GM21723 (cell line): ENCODE measurements around the gene MPST.
"Not testable (repeated sequence)": the region's sequence is repeated elsewhere in the genome, so short reads cannot be mapped to it uniquely, and the experiment has no call there.

Experiments
- ATAC-seq: cut with Tn5 transposase; IDR thresholded peaks from one replicate; pipeline ENCODE4 v1.9.1; 2021; ENCODE audit warnings: mild to moderate bottlenecking, moderate library complexity; ENCODE audit not compliant: unreplicated experiment

The MPST gene

DNA sequence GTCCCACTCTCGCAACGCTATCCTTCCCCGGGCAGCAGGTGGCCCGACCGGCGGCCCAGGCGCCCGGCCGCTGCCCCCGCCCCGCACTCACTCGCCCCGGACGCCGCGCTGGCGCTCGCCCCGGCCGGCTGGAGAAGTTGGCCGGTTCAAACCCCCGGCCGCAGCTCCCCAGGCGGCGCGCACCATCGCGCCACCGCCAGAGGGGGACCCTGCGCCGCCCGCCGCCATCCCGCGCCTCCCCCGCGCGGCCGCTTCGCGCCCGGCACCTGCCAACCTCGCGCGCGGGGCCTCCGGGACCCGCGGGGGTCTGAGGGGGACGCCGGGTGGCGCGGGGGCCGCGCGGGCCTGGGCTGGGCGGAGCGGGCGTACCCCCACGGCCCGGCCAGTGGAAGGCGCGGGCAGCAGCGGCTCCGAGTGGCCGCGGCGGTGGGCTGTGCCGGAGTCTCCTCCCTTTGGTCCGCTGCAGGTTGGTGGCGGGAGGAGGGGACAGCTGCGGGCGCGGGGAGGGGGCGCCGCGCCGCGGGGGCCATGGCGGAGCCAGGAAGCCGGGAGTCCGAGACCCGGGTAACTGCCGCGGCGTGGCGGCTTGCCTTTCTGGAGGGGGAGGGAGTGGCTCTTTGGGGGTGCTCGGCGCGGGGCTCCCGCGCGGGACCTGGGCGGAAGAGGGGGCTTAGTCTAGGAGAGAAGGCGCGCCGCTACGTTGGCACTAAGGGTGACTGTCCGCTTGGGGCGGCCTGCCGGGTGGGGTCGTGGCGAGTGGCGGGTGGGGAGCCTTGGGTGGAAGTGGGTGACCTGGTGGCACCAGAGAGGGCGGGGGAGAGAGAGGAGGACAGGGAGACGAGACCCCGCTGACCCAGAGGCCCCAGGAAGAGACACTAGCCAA, at the start of gene MPST, which contains the start of gene TST:
MPST (plus strand) TSS at position 434 of the 883 bp plus-strand sequence; CDS start at position 529, 95 bp downstream.
TST (minus strand) TSS at position 139 of the 883 bp plus-strand sequence. CDS start 715 bp downstream, outside the sequence.
- ATAC-seq = peak; percentile 62

- no peak for ATAC-seq
These were observed 48.0 kb upstream of the MPST start for GRCh38 chr22:36971341-36972125.

DNA sequence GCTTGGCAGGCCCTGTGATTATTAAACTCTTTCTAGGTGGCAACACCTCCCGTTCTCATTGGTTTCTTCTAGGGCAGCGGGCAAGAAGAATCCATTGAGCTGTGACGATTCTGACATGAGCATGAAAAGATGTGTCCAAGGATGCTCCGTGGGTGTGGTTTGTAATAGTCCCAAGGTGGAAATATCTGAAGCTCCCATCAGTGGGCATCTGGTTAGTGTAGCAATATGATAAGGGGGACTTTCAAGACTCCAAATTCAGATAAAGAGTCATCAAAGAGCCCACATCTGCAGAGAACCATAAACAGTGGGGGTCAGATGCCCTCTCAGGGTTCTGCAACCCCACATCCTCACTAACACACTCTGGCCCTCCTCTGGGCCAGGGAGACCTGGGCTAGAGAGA, 42.9 kb upstream of the MPST start:
- no peak for ATAC-seq

- no peak for ATAC-seq
These were observed 42.1 kb upstream of the MPST start for GRCh38 chr22:36977401-36977861.

DNA sequence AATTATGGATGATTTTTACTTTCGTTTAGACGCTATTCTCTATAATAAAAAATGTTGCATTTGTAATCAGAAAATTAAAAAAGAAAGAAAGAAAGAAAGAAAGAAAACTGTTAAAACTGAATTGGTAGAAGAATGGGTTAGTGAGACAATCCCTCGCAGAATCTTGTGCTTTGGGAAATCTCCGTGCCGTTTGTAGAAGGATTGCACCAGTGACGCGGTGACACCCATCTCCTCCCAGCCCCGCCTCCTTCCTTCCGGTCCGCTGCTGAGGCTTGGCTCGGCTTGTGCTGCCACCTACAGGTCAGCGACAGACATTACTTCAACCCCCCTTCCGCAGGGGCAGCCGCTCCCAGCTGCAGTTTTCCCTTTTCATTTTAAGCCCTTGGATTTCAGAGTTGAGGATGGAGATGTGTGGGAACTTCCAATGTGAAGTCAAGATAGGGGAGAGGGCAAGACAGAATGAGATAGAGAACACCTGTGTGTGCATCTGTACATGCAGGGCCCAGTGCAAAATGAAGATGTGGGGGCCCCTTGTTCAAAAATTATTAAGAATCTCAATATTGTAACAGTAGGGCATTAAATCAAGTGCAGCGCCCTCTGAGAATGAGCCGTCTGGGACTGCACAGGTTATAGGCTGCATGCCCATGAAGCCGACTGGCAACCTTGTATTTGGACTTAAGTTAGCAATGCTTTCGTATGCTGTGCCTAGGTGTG, 41.4 kb upstream of the MPST start:
- ATAC-seq = no peak

DNA sequence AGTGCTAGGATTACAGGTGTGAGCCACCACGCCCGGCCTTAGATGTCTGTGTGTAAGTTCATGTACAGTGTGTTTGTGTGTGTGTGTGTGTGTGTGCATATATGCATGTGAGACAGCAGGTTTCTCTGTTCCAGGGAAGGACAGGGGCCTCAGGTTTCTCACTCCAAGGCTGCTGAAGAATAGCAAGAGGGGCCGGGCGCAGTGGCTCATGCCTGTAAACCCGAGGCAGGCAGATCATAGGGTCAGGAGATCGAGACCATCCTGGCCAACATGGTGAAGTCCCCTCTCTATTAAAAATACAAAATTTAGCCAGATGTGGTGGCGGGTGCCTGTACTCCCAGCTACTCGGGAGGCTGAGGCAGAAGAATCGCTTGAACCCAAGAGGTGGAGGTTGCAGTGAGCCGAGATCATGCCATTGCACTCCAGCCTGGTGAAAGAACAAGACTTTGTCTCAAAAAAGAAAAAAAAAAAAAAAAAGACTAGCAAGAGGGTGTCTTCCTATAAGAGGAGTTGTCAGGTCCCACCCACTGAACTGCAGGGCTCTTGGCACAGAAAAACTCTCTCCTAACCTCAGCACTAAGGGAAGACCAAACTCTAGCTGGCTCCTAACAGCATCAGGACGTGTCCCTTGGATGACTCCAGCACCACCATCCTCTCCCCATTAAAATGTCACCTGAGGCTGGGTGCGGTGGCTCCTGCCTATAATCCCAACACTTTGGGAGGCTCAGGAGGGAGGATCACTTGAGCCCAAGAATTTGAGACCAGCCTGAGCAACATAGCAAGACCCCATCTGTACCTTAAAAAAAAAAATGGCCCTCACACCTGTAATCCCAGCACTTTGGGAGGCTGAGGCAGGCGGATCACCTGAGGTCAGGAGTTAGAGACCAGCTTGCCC, 40.3 kb upstream of the MPST start:
- ATAC-seq = no peak

- ATAC-seq = no peak
These were observed 38.2 kb upstream of the MPST start for GRCh38 chr22:36981247-36981775.

GRCh38 chr22:36982136-36982535, 37.4 kb upstream of the MPST start:
- no peak for ATAC-seq

GRCh38 chr22:36985211-36985889, 34.2 kb upstream of the MPST start:
- no peak for ATAC-seq

DNA sequence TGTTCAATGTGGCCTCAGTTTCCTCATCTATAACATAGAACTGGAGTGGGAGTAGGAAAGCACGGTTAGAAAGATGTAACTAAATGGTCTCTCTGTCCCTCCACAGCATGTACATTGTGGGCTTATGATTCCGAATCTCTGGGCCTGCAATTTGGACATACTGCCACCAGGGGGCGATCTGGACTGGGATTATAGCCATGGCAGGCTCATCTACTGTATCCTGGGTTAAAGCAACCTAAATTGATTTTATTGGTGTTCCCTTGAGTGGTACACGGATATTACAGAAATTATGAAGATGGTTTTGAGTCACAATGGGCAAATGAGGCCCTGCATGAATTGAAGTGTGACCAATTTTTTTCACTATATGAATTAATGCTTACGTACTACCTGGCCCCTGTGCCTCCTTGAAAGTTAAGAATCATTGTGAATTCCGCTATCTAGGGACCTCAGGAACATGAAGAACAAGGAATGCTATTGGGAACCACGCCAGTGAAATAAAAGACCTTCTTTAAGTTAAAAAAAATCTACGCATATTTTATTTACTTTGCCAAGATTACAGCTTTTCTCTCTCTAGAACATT, 33.2 kb upstream of the MPST start:
- no peak for ATAC-seq

GRCh38 chr22:36988075-36988832, 31.3 kb upstream of the MPST start:
- no peak for ATAC-seq

- not testable (repeated sequence) for ATAC-seq
These were observed 30.5 kb upstream of the MPST start for GRCh38 chr22:36989012-36989411.

DNA sequence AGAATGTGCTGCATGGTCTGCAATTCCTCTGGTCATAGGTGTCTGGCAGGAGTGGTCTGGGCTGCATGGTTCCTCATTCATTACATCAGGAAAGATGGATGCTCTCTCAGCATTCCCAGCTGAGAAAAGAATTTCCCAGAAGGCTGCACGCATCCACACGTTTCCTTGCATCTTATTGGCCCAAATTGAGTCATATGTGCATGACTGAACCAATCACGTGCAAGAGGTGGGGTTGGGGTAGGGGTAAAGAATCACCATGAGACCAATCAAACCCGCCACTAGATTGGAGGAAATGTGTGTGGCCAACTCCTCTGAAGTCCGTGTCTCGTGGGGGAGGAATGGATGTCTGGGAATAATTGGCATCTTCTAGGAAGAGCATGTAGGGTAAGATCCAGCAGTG, 29.1 kb upstream of the MPST start:
- no peak for ATAC-seq

DNA sequence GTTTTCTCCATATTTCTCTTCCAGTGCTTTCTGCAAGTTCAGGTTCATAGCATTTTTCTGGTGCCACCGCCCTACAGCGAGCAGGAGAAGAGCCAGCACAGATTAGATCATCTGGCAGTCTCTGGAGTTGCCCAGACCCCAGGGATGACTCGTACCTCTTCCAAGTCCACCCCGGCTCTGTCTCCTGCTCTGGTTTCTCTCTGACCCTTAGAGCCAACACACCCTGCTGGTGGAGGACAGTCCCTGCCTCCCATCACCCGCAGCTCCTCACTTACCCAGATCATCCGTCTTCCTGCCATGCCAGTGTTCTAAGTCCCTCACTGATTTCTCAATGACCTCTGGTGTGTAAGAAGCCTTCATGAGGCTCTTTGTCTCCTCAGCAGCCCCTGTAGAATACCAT, 28.3 kb upstream of the MPST start:
- ATAC-seq = no peak

DNA sequence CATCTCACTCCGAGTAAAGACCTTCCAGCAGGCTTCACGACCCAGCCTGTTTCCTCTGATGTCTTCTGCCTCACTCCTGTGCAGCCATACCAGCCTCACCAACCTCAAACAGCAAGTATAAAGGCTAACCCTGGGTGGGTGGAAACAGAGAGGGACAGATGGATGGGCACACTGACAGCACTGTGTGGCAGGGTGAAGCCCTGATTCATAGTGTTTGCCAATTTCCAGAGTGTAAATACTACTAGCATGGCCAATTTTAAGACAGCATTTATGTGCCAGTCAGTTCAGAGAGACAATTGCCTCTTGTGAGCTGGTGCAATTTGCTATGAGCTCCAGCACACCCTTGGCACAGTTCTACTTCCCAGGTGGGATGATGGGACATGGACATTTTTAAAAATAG, 21.8 kb upstream of the MPST start:
- no peak for ATAC-seq

GRCh38 chr22:36998620-36999351, 20.8 kb upstream of the MPST start:
- ATAC-seq = no peak

GRCh38 chr22:36999463-36999862, 20.1 kb upstream of the MPST start:
- ATAC-seq = no peak
